ENCODE data around the gene SEPSECS.

SEPSECS gene

GRCh38 chr4:25081866-25082471 is 78.3 kb downstream of the SEPSECS start:
- no peak for DNase-seq (ENCODE audit: low spot score)

- DNase-seq (ENCODE audit: low spot score) = no peak
Observed at GRCh38 chr4:25080571-25080970, 79.7 kb downstream of the SEPSECS start.

- no peak for DNase-seq (ENCODE audit: low spot score)
Observed at GRCh38 chr4:25078523-25078922, 81.7 kb downstream of the SEPSECS start.

- no peak for DNase-seq (ENCODE audit: low spot score)
Observed at GRCh38 chr4:25076625-25077398, 83.4 kb downstream of the SEPSECS start.

- DNase-seq (ENCODE audit: low spot score) = no peak
Observed at GRCh38 chr4:25075851-25076250, 84.4 kb downstream of the SEPSECS start.

GRCh38 chr4:25075129-25075528 is 85.1 kb downstream of the SEPSECS start:
- DNase-seq (ENCODE audit: low spot score) = no peak

- no peak for DNase-seq (ENCODE audit: low spot score)
Observed at GRCh38 chr4:25070545-25070944, 89.7 kb downstream of the SEPSECS start.

Measured in RKO (cell line).